ENCODE data around the gene SLC26A8. TPM values are rescaled to one million over a fixed set of nuclear protein-coding genes. Genes with fewer than 3 reads are reported as not detected.

Gene SLC26A8
- total and polyA plus RNA-seq, 2 of the 13 experiments (the other 11 are each of a cell fraction or from before 2014, with no cell fraction given): 0.46 TPM; not detected in 1

GRCh38 chr6:35977308-35977707, 47.1 kb downstream of the SLC26A8 start:
- no peak for FAIRE-seq
- no peaks in the 10 kb centered on the region for H3K9me3 ChIP-seq (ENCODE audit: low read length)
- intact Hi-C loops (cut with micrococcal nuclease; ENCODE audit: unreplicated experiment) (no loop called here), in situ Hi-C loops (cut with HindIII; ENCODE audit: extremely low pct_ligation_motif_present, low pct_unique_long_range_greater_than_20kb) (no loop called here)
- H3K4me1 ChIP-seq (ENCODE audit: insufficient read depth, low read length): peaks cover 24% of the 10 kb centered on the region
- 82% methylated on average over 4 of the region's 4 CpGs for WGBS (ENCODE audit: low lambda C conversion rate)
- H2AFZ ChIP-seq (ENCODE audit: low read length): no peak overlapping the region
- BruUV-seq (replicated peaks): no TSS peak
- no peaks in the 10 kb centered on the region; a peak in 1 of 5 replicates for H3K36me3 ChIP-seq (replicated peaks in 1 of 2; ENCODE audit: control insufficient read depth in 1 of 2, insufficient read depth in 2 of 2, low read length in 2 of 2)
- H3K79me2 ChIP-seq (ENCODE audit: insufficient read depth, low read length): no peaks in the 10 kb centered on the region
- H3K27ac ChIP-seq (ENCODE audit: extremely low read length, insufficient read depth, low read length): no peak overlapping the region
- DNase-seq (ENCODE audit: low spot score): no peak
- H3K27me3 ChIP-seq (ENCODE audit: control insufficient read depth in 1 of 2, insufficient read depth in 2 of 2, low read length in 2 of 2): 0 out of 5 replicates have a peak, but pooled peaks cover 0 to 6% of the 10 kb centered on the region in 2 experiments
- H3K4me2 ChIP-seq (ENCODE audit: low read depth, low read length): no peak overlapping the region
- ATAC-seq: no peak
- H3K9ac ChIP-seq (ENCODE audit: insufficient read depth, low read depth, low read length): no peak overlapping the region
- H3K4me3 ChIP-seq (replicated peaks in 1 of 3; ENCODE audit: insufficient read depth in 1 of 3, low read depth in 2 of 3, low read length in 3 of 3): no peak overlapping the region
- no peaks in the 10 kb centered on the region for H4K20me1 ChIP-seq (ENCODE audit: insufficient read depth, low read length)
- ChIA-PET POLR2A (no interaction called here), CTCF (ENCODE audit: low intra/inter-chr PET ratio, low total read pairs) (no interaction called here)
- no peak for TF ChIP-seq NR2F1 (CRISPR knock-in tag; IDR thresholded peaks at IDR 0.05)
- TF ChIP-seq TAF1 (CRISPR knock-in tag; IDR thresholded peaks at IDR 0.05): no peak
- no peak for TF ChIP-seq ZFP90 (CRISPR knock-in tag; IDR thresholded peaks at IDR 0.05; ENCODE audit: borderline replicate concordance)
- TF ChIP-seq ZNF574 (CRISPR knock-in tag; IDR thresholded peaks at IDR 0.05): no peak
- TF ChIP-seq RAD21 (CRISPR knock-in tag; IDR thresholded peaks at IDR 0.05): no peak
- no peak for TF ChIP-seq PAF1 (CRISPR knock-in tag; IDR thresholded peaks at IDR 0.05)
- no peak for TF ChIP-seq TCF12 (IDR thresholded peaks at IDR 0.05)
- no peak for TF ChIP-seq TCF12 (CRISPR knock-in tag; IDR thresholded peaks at IDR 0.05)
- no peak for TF ChIP-seq NPAS2 (CRISPR knock-in tag; IDR thresholded peaks at IDR 0.05; ENCODE audit: borderline replicate concordance)
- no peak for TF ChIP-seq MAFG (CRISPR knock-in tag; IDR thresholded peaks at IDR 0.05)
- no peak for TF ChIP-seq SRY (CRISPR knock-in tag; IDR thresholded peaks at IDR 0.05)
- no peak for TF ChIP-seq ZFP36L1 (CRISPR knock-in tag; IDR thresholded peaks at IDR 0.05)
- TF ChIP-seq SKIL (CRISPR knock-in tag; IDR thresholded peaks at IDR 0.05; ENCODE audit: borderline replicate concordance): no peak
- no peak for TF ChIP-seq NR2C2 (CRISPR knock-in tag; IDR thresholded peaks at IDR 0.05; ENCODE audit: borderline replicate concordance)
- no peak for TF ChIP-seq ZNF512B (CRISPR knock-in tag; IDR thresholded peaks at IDR 0.05; ENCODE audit: borderline replicate concordance)
